ENCODE data around the gene PTMS. TPM values are rescaled to one million over a fixed set of nuclear protein-coding genes. Genes with fewer than 3 reads are reported as not detected.

PTMS gene
- total and polyA plus RNA-seq, 2 experiments from 2014 or later, result 111 to 238 TPM

DNA sequence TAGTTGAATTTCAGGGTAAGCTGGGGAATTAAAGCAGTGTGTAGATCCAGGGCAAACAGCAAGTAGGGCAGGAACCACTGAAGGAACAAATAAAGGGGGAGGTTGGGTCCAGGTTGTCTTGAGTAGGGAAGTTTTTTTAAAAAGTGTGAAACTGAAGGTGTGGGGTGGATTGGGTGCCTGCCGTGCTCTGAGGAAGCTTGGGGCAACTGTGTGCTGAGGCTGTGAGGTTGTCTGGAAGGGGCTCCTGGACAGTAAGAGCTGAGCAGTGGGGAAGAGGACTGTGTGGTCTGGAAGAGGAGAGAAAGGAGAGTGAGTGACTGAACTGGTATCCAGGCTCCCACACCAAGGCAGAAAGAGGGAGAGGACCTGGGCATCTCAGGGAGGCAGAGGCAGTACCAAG lies 44.6 kb downstream of the PTMS start (continued):
- TF ChIP-seq, protein P1, sequence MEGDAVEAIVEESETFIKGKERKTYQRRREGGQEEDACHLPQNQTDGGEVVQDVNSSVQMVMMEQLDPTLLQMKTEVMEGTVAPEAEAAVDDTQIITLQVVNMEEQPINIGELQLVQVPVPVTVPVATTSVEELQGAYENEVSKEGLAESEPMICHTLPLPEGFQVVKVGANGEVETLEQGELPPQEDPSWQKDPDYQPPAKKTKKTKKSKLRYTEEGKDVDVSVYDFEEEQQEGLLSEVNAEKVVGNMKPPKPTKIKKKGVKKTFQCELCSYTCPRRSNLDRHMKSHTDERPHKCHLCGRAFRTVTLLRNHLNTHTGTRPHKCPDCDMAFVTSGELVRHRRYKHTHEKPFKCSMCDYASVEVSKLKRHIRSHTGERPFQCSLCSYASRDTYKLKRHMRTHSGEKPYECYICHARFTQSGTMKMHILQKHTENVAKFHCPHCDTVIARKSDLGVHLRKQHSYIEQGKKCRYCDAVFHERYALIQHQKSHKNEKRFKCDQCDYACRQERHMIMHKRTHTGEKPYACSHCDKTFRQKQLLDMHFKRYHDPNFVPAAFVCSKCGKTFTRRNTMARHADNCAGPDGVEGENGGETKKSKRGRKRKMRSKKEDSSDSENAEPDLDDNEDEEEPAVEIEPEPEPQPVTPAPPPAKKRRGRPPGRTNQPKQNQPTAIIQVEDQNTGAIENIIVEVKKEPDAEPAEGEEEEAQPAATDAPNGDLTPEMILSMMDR (conservative IDR thresholded peaks at IDR 0.05; ENCODE audit: low read depth in 2 of 2), result no peak
- no peak for TF ChIP-seq EZH2phosphoT487 (IDR thresholded peaks at IDR 0.05; ENCODE audit: unreplicated experiment)
- TF ChIP-seq STAT1 (IDR thresholded peaks at IDR 0.05; ENCODE audit: unreplicated experiment), result no peak
- TF ChIP-seq CREB1 (CRISPR knock-in tag; IDR thresholded peaks at IDR 0.05; ENCODE audit: low read depth), result no peak
- TF ChIP-seq ZNF114 (CRISPR knock-in tag; IDR thresholded peaks at IDR 0.05), result no peak

DNA sequence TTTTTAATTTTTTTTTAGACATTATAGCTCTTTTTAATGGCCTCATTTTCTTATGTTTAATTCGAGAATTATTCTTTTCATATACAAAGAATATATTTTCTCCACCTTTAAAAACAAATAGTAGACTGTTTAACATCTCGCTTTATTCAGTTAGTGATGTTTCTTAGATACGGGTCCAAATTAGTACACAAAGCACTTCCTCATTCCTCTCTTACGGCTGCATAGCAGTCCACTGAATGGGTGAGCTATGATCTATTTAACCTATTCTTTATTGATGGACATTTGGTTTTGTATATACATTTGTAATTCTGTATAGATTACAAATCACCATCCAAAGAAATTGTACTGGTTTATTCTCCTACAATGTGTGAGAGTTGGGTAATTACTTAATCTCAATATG lies 47.2 kb downstream of the PTMS start:
- H3K4me1 Mint-ChIP-seq, result peaks cover 27% of the 10 kb centered on the region
- Histone ChIP-seq H3F3A (replicated peaks; ENCODE audit: low read depth) (no peaks in the 10 kb centered on the region), H3K4me1 (ENCODE audit: insufficient read depth) (peaks cover 20% of the 10 kb centered on the region), H3K4me3 (no peak overlapping the region), H3K27ac (ENCODE audit: low read depth) (no peak overlapping the region), H3K27me3 (ENCODE audit: insufficient read depth) (0 out of 2 replicates have a peak, but pooled peaks cover 7% of the 10 kb centered on the region), H3K9me2 (ENCODE audit: insufficient read depth) (peaks cover 4% of the 10 kb centered on the region; the same call in 1 of the 2 replicates), H2AFZ (no peak overlapping the region), H3K4me2 (no peak overlapping the region), H4K20me1 (replicated peaks; ENCODE audit: insufficient read depth) (no peaks in the 10 kb centered on the region), H3K36me3 (ENCODE audit: insufficient read depth) (no peaks in the 10 kb centered on the region; the same call in 1 of the 2 replicates), H3K79me2 (replicated peaks; ENCODE audit: insufficient read depth) (no peaks in the 10 kb centered on the region)
- no peak for DNase-seq (ENCODE audit: low spot score)
- H3K36me3 Mint-ChIP-seq (ENCODE audit: low read depth), result no peaks in the 10 kb centered on the region
- no peak overlapping the region for H3K4me3 Mint-ChIP-seq
- H3K27ac Mint-ChIP-seq, result no peak overlapping the region
- no peak for ATAC-seq
- peaks cover 24% of the 10 kb centered on the region for H3K27me3 Mint-ChIP-seq (ENCODE audit: insufficient read depth, low read depth, poor library complexity)
- H3K9me3 Mint-ChIP-seq, result no peaks in the 10 kb centered on the region; the same call in 2 of the 3 replicates
- TF ChIP-seq ZNF114 (CRISPR knock-in tag; IDR thresholded peaks at IDR 0.05) (no peak), NANOG (IDR thresholded peaks at IDR 0.05; ENCODE audit: borderline replicate concordance) (no peak), POLR2AphosphoS5 (IDR thresholded peaks at IDR 0.05; ENCODE audit: low read depth) (no peak), EZH2phosphoT487 (IDR thresholded peaks at IDR 0.05; ENCODE audit: unreplicated experiment) (no peak)
- TF ChIP-seq, protein P2, sequence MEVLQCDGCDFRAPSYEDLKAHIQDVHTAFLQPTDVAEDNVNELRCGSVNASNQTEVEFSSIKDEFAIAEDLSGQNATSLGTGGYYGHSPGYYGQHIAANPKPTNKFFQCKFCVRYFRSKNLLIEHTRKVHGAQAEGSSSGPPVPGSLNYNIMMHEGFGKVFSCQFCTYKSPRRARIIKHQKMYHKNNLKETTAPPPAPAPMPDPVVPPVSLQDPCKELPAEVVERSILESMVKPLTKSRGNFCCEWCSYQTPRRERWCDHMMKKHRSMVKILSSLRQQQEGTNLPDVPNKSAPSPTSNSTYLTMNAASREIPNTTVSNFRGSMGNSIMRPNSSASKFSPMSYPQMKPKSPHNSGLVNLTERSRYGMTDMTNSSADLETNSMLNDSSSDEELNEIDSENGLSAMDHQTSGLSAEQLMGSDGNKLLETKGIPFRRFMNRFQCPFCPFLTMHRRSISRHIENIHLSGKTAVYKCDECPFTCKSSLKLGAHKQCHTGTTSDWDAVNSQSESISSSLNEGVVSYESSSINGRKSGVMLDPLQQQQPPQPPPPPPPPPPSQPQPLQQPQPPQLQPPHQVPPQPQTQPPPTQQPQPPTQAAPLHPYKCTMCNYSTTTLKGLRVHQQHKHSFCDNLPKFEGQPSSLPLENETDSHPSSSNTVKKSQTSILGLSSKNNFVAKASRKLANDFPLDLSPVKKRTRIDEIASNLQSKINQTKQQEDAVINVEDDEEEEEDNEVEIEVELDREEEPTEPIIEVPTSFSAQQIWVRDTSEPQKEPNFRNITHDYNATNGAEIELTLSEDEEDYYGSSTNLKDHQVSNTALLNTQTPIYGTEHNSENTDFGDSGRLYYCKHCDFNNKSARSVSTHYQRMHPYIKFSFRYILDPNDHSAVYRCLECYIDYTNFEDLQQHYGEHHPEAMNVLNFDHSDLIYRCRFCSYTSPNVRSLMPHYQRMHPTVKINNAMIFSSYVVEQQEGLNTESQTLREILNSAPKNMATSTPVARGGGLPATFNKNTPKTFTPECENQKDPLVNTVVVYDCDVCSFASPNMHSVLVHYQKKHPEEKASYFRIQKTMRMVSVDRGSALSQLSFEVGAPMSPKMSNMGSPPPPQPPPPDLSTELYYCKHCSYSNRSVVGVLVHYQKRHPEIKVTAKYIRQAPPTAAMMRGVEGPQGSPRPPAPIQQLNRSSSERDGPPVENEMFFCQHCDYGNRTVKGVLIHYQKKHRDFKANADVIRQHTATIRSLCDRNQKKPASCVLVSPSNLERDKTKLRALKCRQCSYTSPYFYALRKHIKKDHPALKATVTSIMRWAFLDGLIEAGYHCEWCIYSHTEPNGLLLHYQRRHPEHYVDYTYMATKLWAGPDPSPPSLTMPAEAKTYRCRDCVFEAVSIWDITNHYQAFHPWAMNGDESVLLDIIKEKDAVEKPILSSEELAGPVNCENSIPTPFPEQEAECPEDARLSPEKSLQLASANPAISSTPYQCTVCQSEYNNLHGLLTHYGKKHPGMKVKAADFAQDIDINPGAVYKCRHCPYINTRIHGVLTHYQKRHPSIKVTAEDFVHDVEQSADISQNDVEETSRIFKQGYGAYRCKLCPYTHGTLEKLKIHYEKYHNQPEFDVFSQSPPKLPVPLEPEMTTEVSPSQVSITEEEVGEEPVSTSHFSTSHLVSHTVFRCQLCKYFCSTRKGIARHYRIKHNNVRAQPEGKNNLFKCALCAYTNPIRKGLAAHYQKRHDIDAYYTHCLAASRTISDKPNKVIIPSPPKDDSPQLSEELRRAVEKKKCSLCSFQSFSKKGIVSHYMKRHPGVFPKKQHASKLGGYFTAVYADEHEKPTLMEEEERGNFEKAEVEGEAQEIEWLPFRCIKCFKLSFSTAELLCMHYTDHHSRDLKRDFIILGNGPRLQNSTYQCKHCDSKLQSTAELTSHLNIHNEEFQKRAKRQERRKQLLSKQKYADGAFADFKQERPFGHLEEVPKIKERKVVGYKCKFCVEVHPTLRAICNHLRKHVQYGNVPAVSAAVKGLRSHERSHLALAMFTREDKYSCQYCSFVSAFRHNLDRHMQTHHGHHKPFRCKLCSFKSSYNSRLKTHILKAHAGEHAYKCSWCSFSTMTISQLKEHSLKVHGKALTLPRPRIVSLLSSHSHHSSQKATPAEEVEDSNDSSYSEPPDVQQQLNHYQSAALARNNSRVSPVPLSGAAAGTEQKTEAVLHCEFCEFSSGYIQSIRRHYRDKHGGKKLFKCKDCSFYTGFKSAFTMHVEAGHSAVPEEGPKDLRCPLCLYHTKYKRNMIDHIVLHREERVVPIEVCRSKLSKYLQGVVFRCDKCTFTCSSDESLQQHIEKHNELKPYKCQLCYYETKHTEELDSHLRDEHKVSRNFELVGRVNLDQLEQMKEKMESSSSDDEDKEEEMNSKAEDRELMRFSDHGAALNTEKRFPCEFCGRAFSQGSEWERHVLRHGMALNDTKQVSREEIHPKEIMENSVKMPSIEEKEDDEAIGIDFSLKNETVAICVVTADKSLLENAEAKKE (CRISPR knock-in tag; IDR thresholded peaks at IDR 0.05), result no peak

Measured in GM23338 (cell line).